Left cardiac atrium (tissue), 4 donors: ENCODE measurements around the gene CHST7. TPM values are rescaled to one million over a fixed set of nuclear protein-coding genes. Genes with fewer than 3 reads are reported as not detected.

Experiments used
- ATAC-seq, 2 donors: fragments of 200-7000 bp; cut with Tn5 transposase; one replicate each; pipeline ENCODE4 v1.9.1; 2020; ENCODE audit warnings: mild to moderate bottlenecking in 2 of 2, moderate library complexity in 2 of 2
- DNase-seq: peaks from one replicate; pipeline ENCODE4 v3.0.0-alpha.2; 2020
- intact Hi-C, 2 donors: fragments of 100-400 bp; cut with DNase I; formaldehyde crosslinking; loops; one replicate each; pipeline versions ENCODE4 v1.14.1 to v1.15.1; 2022 to 2023
- total RNA-seq, 2 donors: library from RNA; stranded (reverse); fragmentation: NEBNext Ultra II Directional; extraction: Animal tissue kit (Norgen Biotek cat#: 25700); gene quantifications; one replicate each; pipeline ENCODE4 v1.2.1, GENCODE V29; 2021
- donor health status: DM: no; HTN: yes; CAD: no.
- donor health status: DM: no; HTN: yes; CAD: no; lungs with severe emphysema.
- donor health status: DM: yes; HTN: yes; CAD: no.
- donor health status: Dilated cardiomyopathy.

The CHST7 gene
- total RNA-seq, 2 donors from 2014 or later: 11.8 to 29.0 TPM

DNA sequence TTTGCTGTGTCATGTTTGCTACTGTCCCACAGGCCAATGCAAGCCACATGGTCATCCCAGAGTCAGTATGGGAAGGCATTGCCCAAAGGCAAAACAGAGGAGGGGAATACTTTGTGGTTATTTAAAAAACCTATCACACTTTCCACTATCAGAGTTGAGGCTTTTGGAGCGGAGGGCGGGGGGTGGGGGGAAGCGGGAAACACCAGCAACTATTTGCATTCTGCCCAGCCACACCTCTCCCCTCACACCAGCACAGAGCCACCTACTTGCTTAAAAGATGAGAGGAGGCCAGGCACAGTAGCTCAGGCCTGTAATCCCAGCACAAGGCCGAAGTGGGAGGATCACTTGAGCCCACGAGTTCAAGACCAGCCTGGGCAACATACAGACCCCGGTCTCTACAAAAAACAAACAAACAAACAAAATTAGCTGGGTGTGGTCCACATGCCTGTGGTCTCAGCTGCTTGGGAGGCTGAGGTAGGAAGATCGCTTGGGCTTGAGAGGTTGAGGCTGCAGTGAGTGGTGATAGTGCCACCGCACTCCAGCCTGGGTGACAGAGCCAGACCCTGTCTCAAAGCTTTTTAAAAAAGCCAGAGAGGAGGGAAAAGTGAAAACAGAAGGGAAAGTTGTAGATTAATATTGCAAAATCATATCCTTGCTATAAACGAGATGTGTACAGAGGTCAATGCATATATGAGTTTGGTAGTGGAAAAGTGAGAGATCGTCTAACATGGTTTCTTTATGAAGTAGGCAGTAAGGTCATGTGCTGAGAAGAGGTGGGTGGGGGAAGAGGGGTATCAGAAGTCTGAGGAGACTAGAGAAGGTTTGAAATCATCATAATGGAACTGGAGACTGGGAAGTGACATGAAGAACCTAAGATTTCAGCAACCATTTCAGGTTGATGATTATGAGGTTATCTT, 1.9 kb upstream of the CHST7 start:
- ATAC-seq (no peak), DNase-seq (no peak)
- intact Hi-C loops: loop anchor here in 1 of 2 donors (10.0 kb wide), 1 partner anchor 73 kb away; no protein-coding TSS in a partner anchor

DNA sequence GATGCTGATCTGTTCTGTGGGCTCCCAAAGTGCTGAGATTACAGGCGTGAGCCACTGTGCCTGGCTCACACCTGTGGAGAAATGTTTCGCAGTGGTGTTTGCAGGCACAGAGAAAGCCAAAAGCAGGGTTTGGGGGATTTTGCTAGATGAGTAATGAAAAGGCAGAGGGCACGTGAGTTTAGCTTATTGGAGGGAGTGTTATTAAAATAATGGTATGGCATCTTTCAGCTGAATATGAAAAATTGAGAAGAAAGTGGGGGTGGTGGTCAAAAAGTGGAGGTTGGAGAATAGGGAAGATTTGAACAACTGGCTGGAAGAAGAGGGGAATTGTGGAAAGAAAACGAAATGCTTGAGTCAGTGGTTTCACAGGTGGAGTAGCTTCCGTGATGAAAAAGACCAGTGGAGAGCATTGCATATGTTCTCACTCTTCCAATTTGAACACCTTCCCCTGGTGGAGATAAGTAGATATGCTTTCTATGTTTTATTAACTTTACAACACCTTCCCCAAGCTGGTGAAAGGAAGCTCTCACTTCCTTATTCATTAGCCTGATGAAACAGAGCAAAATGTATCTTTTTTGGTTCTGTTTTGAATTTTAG, 1.1 kb upstream of the CHST7 start:
- intact Hi-C loops: loop anchor here in 1 of 2 donors (10.0 kb wide), 1 partner anchor 72 kb away; no protein-coding TSS in a partner anchor
- ATAC-seq (no peak), DNase-seq (no peak)

DNA sequence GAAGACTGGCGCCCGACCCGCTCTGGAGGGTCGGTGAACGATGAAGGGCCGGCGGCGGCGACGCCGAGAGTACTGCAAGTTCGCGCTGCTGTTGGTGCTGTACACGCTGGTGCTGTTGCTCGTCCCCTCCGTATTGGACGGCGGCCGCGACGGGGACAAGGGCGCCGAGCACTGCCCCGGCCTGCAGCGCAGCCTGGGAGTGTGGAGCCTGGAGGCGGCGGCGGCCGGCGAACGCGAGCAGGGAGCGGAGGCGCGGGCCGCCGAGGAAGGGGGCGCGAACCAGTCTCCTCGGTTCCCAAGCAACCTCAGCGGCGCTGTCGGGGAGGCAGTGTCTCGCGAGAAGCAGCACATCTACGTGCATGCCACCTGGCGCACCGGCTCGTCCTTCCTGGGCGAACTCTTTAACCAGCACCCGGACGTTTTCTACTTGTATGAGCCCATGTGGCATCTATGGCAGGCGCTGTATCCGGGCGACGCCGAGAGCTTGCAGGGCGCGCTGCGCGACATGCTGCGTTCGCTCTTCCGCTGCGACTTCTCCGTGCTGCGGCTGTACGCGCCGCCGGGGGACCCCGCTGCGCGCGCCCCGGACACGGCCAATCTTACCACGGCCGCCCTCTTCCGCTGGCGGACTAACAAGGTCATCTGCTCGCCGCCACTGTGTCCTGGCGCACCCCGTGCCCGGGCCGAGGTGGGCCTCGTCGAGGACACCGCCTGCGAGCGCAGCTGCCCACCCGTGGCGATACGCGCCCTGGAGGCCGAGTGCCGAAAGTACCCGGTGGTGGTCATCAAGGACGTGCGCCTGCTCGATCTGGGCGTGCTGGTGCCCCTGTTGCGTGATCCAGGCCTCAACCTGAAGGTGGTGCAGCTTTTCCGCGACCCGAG, 568 bp downstream of the CHST7 start:
- DNase-seq: peak; percentile 45
- intact Hi-C loops: loop anchor here in 1 of 2 donors (10.0 kb wide), 1 partner anchor 71 kb away; no protein-coding TSS in a partner anchor
- ATAC-seq: peak; percentile 48 to 54

DNA sequence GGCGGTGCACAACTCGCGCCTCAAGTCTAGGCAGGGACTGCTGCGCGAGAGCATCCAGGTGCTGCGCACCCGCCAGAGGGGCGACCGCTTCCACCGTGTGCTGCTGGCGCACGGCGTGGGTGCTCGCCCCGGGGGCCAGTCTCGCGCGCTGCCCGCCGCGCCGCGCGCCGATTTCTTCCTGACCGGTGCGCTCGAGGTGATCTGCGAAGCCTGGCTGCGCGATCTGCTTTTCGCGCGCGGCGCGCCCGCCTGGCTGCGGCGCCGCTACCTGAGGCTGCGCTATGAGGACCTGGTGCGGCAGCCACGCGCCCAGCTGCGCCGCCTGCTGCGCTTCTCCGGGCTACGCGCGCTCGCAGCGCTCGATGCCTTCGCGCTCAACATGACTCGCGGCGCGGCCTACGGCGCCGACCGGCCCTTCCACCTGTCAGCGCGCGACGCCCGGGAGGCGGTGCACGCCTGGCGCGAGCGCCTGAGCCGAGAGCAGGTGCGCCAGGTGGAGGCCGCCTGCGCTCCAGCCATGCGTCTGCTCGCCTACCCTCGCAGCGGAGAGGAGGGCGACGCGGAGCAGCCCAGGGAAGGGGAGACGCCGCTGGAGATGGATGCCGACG, 1.3 kb downstream of the CHST7 start:
- DNase-seq: no peak
- intact Hi-C loops: loop anchor here (5.0 to 10.0 kb wide), 2 partner anchors 67 to 70 kb away; no protein-coding TSS in a partner anchor
- ATAC-seq: peak; percentile 10 to 31

DNA sequence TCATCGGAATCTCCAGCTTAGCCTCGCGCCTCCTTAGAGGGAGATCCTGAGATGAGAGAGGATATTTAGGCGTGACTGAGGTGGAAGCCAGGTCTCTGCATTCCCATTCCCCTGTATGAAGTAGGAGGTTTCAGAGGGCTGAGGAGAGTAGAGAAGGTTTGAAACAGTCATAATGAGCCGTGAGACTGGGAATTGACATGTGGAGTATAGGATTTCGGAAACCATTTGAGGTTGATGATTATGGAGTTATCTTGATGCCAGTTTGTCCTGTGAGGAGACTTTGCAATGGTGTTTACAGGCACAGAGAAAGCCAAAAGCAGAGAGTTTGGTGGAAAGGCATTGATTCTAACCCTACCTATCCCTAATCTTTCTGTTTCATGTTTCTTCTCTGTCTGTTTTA, 2.0 kb downstream of the CHST7 start:
- intact Hi-C loops: loop anchor here (5.0 to 10.0 kb wide), 2 partner anchors 67 to 69 kb away; no protein-coding TSS in a partner anchor
- DNase-seq (no peak), ATAC-seq (no peak)

DNA sequence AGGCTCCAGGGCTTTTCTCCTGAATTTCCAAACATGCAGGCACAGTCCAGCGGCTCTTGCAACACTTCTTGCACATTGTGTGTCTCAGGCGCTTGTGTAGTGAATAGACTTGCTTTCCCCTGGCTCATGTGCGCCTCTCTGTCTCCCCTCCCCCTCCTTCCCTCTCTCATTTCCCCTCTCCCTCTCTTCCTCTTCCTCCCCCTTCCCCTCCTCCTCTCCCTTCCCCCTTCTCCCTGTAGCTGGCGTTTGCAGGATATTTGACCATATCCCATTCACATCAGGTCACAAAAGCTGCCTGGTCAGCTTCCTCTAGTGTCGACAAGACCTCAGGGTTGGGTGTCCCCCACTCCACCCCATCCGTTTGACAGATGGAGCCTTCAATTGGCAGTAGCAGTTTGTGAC, 2.4 kb downstream of the CHST7 start:
- ATAC-seq (peak in 1 of 2 donors; percentile 4), DNase-seq (peak; percentile 34)
- intact Hi-C loops: loop anchor here (5.0 to 10.0 kb wide), 2 partner anchors 66 to 69 kb away; no protein-coding TSS in a partner anchor

DNA sequence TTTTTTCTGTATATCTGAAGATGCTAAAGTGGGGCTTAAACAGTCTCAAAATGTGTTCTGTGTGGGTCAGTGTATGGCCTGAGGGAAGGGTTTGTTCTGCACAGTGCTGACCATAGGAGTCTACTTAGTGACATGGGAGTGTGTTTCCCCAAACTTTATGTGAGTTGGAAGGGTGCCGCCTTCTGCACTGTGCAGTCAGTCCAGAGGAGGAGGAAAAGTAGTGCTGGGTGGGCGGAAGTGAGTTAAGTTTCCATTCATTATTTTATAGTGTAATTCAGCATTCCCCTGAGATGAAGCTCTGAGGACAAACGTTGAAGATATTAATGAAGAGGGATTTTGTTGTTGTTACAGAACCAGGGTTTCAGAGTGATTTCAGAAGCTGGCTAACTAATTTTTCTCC, 2.9 kb downstream of the CHST7 start:
- ATAC-seq (peak in 1 of 2 donors; percentile 11), DNase-seq (peak; percentile 39)
- intact Hi-C loops: loop anchor here (5.0 to 10.0 kb wide), 2 partner anchors 66 to 68 kb away; no protein-coding TSS in a partner anchor

DNA sequence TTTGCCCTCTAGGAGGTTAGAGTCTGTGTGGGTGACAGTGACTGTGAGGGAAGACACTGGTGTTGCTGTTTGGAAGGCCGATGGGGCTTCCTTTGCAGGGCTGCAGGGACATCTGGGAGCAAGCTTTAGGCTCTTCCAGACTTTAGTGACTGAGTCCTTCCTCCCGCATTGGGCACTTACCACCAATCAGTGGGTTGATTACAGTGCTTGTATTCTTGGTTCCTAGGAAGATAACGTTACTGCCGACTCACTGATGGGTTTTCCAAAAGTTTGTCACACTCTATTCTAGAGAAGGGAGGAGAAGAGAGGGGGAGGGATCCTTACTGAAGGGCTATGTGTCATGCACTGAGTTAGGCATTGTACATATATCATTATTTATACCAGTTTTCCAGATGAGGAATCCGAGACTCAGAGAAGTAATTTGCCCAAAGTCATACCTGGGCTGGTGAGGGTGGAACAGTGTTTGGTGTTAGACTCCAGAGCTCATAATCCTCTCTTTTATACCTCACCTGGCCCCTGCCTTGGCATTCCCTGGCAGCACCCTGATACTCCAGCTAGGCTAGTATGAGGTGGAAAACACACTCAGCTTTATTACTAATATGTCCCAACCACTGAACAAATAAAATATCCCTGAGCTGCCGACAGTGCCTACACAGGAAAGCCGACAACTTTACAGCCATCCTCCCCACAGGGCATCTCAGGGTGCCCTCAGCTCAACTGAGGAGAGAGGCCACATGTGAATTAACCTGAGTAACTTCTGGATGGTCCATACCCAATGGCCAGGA, 3.8 kb downstream of the CHST7 start:
- intact Hi-C loops: loop anchor here (5.0 to 10.0 kb wide), 2 partner anchors 65 to 67 kb away; no protein-coding TSS in a partner anchor
- ATAC-seq: peak in 1 of 2 donors; percentile 7
- DNase-seq: no peak

DNA sequence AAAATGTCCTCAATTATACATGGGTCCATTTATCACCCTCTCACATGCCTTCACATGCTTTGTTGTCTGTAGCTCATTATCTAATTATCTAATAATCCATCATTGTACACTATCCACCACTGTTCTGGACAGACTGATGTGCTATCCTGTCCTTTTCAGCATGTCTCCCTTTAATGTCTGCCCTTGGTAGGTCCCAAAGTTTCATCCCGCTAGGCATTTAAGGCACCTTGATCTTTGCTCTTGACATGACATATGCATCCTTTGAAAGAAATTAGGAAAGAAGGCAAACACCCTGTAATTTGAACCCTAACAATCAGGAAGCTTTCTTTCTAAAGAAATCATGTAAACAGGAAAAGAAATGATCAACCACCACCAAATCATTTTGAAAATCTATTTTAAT, 5.7 kb downstream of the CHST7 start:
- no peak for ATAC-seq
- intact Hi-C loops: loop anchor here (5.0 to 10.0 kb wide), 2 partner anchors 63 to 66 kb away; no protein-coding TSS in a partner anchor
- DNase-seq: no peak

DNA sequence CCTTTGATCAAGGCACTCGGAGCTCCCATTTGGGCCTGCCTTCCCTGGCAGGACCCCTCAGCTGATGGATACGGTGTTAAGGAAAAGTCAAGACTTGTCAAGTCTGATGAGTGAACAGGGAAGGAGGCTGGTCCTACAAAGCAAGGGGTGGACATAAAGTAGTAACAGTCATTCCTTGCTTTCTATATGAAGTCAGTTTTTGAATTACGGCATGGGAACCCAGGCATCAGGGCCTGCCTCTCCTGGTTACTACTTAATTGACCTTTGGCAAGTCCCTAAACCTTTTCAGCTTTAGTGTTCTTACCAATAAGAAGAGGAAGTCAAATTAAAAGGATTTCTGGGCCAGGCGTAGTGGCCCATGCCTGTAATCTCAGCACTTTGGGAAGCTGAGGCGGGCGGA, 7.0 kb downstream of the CHST7 start:
- DNase-seq (no peak), ATAC-seq (no peak)
- intact Hi-C loops: no loop called here

DNA sequence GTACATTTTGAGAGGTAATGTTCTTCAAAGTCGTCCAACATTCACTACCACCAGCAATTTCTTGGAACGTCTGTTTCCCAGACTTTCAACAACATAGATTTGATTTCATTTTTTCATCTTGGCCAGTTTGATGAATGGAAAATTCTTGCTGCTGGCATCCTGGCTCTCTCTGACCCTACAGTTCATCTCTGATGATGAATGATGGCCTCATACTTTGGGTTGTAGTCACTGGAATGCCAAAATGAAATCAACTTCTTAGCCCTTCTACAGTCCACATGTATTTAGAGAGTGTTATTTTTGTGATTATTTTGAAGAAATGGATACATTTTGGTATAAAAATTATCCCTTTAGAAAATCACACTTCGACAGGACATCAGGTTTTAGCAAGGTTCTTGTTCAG, 8.8 kb downstream of the CHST7 start:
- intact Hi-C loops: no loop called here
- no peak for DNase-seq

DNA sequence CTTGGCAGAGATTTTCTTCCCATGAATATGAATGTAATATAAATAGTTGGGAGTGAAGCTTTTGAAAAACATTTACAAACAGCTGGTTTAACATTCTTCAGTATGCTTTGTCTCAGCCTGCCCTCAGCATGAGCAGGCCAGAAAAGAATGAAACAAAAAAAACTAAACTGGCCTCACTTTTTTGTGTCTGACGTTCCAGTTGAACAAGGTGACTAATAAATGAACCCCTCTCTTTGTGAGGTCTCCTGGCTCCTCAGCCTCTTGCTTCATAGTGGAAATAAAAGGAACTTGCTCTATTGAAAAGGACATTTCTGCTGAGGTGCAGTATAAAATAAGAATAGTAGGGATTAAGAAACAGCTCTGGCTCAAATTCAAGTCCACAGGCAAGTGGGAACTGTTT, 9.4 kb downstream of the CHST7 start:
- peak in 1 of 2 donors; percentile 71 for ATAC-seq
- DNase-seq: no peak
- intact Hi-C loops: no loop called here

More for the DNA sequence above, 8.8 kb downstream of the CHST7 start:
- ATAC-seq: peak in 1 of 2 donors; percentile 76

DNA sequence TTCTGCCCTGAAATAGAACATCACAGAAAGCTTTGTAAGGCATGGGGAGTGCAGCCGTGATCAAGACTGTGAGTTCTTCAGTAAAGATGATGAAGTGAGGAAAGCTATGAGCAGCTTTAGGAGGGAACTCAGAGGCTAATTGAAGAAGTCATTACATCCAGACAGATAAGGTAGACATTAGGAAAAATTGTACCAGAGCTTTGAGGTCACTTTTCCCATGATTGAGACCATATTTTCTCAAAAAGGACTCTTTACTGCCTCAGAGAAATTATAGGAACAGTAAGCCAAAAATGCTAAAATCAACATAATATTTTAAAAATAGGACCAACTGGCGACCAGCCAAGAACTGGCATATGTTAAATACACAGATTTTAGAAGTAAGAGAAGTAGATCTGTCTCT, 11.2 kb downstream of the CHST7 start:
- ATAC-seq: no peak
- intact Hi-C loops: no loop called here
- no peak for DNase-seq

DNA sequence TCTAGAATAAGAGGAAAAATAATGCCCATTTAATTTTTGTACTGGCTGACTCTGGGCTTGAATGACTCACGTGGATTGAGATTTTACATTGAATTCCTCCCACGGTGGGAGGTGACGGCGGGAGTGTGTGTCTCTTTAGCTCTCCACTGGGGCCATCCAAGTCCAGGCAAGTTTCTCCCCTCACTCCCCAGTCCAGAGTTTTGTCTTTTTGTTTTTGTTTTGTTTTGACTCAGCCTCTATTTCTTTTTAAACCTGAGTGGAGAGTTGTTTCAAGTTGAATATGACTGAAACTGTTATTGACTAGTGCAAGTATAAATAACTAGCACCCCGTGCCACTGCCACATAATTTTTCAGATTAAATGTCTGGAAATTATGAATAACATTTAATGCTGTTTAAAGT, 13.6 kb downstream of the CHST7 start:
- ATAC-seq (peak in 1 of 2 donors; percentile 49), DNase-seq (no peak)
- intact Hi-C loops: no loop called here

DNA sequence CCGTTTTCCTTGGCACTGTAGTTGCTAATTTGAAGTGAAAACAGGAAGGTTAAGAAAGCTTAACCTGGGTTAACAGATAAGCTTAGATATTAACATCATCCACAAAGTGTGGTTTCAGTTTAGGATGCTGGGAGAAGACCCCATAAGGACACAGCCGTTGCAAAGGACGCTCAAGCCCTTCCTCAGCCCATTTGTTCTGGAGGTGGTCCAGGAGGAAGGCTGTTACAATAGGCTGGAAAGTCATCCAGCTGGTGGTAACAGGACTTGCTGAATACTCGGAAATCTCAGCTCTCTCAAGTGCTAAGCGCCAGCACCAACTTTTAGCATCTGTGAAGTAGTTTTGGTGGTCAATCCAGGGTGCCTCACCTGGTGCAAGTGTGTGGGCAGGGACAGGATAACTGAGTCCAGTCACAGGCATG, 14.2 kb downstream of the CHST7 start:
- intact Hi-C loops: no loop called here
- no peak for DNase-seq
- ATAC-seq: peak; percentile 51 to 57

DNA sequence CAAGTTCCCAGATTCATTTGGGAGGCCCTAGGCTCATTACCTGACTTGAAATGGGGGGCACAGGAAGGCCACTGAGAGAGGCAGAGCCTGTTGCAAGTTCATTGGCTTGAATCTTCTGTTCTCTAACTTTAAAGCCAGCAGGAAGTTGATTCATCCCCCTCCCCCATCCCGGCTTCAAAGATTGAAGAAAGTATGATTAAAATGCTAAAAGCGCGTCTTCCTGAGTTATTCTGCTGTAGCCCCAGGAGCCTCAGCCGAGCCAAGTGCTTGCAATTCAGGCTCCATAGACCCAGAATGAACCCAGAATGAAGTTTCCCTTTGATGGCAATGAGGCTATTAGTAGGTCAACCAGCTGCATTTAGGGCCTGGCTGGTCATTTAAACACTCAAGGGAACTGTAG, 14.7 kb downstream of the CHST7 start:
- intact Hi-C loops: no loop called here
- ATAC-seq (peak; percentile 70 to 71), DNase-seq (peak; percentile 55)

DNA sequence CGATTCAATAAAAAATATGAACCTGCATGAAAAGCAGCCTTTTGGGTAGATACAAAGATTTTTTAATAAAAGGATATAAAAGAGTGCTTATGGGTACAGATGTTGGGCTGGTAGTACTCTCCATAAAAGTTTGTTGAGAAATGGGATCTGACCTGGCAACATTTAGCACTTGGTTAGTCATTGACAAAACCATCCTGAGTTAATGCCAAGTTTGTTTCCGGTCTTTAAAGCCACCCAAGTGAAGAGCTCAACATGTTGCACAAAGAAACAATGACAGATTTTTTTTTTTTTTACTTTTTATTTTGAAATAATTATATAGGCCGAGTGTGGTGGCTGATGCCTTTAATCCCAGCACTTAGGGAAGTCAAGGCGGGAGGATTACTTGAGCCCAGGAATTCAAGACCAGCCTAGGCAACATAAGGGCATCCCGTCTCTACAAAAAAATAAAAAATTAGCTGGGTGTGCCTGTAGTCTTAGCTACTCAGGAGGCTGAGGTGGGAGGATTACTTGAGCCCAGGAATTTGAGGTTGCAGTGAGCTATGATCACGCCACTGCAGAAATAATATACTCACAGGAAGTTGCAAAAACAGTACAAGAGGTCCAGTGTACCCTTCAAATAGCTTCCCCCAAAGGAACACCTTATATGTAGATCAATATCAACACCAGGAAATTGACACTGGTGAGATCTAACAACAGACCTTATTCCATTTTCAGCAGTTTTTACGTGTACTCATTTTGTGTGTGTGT, 16.6 kb downstream of the CHST7 start:
- DNase-seq (no peak), ATAC-seq (no peak)
- intact Hi-C loops: no loop called here
